ENCODE results near the gene KCNC4.

KCNC4 gene

DNA sequence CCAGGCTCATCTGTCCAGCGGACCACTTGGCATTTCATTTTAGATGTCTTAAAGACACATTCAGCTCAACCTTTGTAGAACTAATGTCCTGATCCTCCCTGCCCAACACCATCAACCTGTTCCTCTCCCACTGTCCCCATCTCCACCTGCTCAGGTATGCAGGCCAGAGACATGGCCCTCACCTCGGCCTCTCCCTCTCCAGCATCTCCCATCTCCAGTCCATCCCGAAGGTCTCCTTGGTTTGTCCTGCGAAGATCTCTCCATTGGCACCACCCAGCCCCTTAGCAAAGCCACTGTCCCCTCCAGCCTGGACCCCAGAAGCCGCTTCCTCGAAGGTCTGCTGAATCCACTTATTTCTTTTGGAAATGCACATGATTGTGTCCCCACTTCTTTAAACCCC is 20.9 kb upstream of the KCNC4 start:
- no peak for DNase-seq

DNA sequence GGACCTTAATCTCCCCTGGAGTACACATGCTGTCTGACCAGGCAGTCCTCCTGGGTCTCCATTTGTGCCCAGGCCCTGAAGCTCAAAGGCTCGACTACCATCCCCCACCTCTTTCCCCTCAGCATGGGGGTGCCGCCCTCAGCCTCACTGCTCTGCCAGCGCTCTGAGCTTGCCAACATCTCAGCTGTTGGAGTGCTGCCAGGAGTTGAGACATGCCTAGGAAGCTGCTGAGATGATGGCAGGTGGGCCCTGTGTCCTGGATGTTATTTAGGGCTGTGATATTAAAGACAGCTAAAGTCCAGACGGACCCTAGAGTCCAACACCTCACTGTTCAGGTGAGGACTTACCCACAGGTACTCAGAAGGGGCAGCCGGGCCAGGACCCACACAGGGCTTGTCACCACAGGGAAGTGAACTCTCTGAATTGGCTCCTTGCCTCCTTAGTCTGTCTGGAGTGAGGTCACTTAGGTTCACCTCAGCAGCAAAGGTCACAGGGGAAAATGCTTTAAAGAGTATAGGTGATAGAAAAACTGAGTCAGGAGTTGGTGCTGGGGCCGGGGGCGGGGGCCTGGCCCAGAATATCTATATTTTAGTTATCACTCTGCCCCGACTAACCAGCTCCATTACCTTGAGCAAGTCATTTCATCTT is 19.7 kb upstream of the KCNC4 start:
- no peak for DNase-seq

DNA sequence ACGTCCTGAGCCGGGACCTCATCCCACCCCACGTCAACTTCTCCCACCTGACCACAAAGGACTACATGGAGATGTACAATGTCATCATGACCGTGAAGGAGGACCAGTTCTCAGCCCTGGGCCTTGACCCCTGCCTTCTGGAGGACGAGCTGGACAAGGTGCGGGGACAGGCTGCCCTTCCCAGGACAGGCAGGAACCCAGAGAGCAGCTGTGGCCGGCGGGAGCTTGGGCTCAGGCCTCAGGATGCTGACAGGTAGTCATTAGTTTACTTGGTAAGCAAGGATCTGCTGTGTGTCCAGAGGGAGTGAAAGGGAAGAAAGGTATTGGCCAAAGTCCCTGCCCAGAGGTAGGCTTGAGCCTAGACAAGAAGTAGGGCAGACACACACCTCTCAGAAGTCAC is 17.6 kb upstream of the KCNC4 start:
- no peak for DNase-seq

DNA sequence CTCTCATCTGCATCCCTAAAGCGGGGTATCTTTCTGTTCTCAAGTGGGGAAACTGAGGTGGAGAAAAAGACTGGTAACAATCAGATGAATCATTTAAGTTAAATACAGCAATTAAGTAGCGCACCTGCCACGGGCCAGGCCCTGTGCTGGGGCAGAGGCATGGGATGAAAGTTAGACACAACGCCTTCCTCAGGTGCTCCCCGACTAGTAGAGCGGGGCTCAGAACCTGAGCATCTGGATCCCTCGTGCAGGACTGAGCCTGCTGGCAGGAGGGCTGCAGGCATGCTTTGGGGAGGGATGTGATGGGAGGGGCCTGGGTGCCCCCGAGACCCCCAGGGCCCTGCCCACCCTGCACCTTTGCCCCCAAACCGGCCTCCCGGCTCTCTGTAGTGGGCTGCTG is 14.9 kb upstream of the KCNC4 start:
- no peak for DNase-seq

DNA sequence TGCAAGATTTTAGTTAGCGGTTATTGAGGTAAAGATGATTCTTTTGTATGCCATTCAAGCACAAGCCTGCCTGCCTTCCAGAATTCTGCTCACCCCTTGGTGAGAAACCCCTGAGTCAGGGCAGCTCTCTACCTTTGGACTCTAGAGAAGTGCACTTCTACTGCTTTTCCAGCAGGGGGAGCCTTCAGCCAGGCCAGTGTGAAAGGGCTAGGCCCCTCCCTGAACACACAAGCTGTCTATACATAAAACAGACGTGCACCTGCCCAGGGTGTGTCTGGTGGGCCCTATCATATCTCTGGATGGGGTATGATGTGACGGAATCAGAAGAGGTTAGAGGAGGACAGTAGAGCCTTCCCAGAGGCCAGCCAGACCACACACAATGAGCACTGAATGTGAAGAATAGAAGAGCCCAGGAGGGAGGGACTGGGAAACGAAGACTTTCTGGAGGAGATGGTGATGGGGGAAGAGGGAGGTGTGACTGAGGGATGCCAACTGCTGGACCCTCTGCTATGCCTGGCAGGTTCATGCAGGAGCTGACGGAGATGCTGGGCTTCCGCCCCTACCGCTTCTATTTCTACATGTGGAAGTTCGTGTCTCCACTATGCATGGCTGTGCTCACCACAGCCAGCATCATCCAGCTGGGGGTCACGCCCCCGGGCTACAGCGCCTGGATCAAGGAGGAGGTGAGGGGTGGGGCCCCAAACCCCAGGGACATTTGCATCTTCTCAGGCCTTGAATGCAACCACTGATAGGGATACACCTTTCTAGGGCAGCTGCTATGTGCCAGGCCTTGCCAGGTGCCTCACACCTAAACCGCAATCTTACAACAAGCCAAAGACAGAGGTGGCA is 13.0 kb upstream of the KCNC4 start:
- DNase-seq, result peak; percentile 72

DNA sequence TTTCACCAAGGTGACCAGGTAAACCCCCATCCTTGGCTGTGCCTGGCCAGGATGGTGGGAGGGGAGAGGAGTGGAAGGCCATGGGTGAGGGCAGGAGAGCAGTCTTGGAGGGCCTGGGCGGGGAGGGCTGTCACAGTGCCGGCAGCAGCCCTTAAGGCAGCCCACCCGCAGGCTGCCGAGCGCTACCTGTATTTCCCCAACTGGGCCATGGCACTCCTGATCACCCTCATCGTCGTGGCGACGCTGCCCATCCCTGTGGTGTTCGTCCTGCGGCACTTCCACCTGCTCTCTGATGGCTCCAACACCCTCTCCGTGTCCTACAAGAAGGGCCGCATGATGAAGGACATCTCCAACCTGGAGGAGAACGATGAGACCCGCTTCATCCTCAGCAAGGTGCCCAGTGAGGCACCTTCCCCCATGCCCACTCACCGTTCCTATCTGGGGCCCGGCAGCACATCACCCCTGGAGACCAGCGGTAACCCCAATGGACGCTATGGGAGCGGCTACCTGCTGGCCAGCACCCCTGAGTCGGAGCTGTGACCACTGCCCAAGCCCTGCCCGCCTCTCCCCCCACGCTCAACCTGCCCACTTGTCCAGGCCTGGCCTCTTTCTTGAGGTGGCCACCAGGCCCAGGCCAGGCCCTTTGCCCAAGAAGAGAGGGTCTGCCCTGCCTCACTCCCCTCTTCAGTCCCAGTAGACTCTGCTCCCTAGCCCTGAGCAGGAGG is 12.0 kb upstream of the KCNC4 start:
- no peak for DNase-seq

DNA sequence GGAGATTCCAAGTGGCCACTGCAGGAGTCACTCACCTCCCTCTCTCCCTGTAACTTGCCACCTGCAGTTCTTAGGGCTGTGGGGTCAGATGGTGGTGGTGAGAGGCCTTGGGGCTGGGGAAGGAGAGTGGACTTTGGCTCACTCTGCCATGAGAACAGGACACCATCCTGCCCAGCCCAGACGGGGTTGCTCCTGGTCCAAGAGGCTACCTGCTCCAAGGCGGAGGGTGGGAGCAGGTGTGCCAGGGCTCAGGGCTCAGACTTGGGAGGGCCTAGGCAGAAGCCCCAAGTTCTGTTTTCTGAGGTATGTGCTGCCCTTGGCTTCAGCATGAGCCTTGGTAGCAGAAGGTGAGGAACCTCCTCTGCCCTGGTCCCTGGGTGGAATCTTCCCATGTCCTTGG is 11.4 kb upstream of the KCNC4 start:
- DNase-seq, result no peak

DNA sequence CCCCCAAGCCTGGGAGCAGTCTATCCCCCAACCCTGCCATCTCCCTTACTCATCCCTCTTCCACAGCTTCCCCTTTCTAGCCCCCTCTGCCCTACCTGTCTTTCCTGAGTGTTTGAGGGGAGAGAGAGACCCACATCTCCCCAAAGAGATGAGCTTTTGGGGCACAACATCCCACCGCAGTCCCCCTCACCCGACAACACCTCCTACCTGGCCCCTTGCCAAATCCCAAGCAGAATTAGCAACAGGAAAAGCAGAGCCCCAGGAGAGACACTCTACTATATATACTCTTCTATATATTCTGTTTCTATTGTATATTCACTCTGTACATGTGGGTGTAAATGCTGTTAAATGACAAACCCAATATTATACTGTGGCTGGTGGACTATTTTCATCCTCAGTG is 9.9 kb upstream of the KCNC4 start:
- no peak for DNase-seq

DNA sequence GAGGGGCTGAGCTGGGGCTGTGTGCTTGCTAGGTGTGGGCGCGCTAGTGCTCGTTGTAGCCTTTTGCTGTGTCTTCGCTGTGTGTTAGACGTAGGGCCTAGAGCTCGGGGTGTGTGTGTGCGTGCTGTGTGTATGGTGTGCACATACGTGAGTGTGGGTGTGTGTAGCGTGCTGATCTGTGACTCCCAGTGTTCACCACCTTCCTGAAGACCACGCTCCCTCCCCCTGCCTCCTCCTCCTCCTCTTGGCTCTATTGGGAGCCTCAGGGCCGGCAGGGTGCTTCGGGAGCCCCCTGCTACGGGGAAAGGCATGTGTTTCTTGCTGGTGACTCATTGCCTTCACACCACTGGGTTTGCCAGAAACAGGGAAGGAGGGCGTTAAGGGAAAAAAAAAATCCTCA is 9.4 kb upstream of the KCNC4 start:
- no peak for DNase-seq

DNA sequence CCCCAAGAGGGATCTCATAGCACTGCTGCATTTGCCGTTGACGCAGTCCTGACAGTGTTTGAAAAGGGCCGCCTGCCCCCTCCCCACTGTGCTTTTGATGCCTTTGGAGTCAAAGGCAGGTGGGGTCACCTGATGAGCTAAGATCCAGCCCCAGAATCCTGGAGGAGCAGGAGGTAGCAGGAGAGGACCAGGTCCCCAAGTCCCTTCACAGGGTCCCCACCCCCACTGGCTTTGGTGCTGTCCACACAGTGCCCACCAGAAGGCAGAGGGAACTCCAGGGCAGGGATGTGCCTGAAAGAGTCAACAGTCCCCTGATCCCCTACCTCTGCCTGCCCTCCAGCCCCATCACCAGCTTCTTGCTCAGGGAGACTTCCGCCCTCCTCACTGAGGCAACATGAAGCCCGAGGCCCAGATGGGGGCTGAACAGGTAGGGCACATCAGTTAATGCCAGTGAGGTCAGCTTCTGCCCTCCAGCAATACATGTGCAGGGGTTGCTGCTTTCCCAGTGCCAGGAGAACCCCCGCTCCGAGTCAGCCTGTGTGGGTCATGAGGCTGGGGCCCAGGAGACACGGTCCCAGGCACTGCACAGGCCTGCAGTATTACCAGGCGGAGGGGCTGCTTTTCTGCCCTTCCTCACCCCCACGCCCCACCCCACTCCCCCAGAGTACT is 8.8 kb upstream of the KCNC4 start:
- no peak for DNase-seq

DNA sequence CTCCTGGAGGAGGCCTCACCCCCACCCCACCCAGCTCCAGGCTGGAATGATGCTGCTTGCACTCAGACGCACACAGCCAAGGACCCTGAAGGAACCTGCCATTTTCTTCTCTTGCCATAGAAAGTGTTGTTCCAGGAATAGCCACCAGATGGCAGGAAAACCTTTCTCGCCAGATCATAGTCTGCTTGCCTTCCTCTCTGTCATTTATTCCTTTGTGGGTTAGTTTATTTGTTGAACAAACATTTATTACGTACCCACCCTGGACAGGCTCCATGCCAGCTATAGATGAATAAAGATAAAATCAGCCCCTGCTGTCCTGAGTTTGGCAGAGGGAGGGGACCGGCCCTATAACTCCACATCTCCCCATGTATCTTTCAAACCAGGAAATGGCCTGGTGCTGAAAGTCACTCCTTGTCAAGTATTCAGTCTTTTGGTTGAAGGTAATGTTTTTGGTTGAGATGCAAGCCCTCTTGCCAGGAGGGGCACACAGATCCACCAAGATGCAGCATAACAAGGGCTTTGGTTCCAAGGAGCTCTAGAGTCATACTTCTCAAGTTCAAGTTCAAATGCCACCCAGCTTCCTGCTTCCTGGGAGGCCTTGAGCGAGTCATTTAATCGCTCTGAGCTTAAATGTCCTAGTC is 7.0 kb upstream of the KCNC4 start:
- DNase-seq, result peak; percentile 80

DNA sequence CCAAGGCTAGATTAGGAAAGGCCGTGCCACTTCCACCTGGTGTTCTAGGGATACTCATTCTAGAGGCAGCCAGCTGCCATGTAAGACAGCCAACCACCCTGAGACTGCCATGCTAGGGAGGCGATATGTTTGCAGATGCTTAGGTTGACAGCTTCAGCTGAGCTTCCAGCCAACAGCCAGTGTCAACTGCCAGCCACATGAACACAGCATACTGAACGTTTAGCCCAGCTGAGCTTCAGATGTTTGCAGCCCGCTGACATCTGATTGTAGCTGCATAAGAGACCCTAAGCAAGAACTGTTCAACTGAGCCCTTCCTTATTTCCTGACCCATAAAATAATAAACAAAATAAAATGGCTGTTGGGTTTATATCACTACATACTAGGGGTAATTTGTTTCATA is 5.0 kb upstream of the KCNC4 start:
- no peak for DNase-seq

DNA sequence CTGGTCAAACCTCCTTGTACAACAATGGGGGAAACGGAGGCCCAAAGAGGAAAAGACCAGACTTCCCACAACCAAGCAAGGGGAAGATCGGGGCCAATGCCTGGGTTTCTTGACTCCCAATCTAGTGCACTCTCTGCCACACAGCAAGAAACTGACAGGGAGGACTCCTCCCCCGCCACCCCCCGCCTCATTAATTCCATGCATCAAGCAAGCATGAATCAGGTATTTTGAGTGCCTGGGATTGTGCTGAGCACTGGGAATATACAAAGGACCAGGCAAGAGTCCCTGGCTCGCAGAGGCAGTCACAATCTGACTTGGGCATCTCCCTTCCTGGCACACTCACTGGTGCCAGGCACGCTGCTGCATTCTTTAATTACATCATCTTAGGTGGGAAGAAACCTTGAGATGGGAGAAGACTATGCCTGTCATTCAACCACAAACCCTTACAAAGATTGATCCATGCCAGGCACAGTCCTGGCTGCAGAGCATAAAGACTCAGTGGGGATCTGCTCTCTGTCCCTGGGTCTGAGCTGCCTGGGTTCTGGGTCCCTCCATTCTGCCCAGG is 4.4 kb upstream of the KCNC4 start:
- no peak for DNase-seq

DNA sequence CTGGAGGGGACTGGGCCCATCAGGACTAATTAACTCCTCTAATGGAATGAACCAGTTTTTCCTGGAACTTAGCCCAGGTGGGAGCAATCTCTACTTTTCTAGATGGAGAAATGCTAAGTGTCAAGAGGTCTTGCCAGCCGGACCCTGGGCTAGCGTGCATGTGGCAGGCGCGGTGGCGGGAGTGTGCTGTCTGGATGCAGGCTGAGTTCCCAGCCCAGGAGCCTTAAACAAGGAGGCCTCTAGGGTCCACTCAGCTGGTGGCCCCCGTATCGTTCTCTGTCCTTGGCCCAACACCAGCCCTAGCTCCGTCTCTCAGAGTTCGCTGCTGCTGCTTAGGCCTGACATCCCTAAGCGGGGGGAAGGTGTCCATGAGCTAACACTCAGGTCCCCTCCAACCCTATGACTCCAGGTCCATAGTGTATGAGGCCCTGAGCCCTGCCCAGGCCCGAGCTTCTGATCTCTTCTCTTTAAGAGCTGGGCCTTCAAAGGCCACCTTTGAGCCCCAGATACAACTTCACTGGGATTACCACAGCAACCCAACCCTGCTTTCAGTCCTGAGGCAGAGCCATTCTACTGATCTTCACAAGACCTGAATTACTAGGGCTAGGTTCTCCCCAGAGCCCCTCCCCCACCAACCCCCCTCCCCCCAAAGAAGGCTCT is 3.7 kb upstream of the KCNC4 start:
- DNase-seq, result no peak

DNA sequence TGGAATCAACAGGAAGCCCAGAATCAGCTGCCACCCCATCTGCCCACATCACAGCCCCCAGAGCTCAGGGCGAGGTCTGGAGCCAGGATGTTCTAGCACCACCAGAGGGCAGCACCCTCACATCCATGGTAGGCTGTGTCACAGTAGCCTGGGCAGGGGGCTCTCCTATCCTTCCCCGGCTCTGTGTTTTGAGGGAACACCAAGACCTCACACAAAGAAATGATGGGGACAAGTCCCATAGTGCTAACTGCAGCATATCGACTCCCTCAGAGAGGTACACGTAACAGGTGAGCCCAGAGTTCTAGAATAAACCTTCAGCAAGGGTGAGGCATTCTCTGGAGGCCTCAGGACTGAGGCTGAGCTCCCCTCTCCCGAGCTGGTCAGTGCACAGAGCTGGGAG is 2.3 kb upstream of the KCNC4 start:
- DNase-seq, result peak; percentile 75

DNA sequence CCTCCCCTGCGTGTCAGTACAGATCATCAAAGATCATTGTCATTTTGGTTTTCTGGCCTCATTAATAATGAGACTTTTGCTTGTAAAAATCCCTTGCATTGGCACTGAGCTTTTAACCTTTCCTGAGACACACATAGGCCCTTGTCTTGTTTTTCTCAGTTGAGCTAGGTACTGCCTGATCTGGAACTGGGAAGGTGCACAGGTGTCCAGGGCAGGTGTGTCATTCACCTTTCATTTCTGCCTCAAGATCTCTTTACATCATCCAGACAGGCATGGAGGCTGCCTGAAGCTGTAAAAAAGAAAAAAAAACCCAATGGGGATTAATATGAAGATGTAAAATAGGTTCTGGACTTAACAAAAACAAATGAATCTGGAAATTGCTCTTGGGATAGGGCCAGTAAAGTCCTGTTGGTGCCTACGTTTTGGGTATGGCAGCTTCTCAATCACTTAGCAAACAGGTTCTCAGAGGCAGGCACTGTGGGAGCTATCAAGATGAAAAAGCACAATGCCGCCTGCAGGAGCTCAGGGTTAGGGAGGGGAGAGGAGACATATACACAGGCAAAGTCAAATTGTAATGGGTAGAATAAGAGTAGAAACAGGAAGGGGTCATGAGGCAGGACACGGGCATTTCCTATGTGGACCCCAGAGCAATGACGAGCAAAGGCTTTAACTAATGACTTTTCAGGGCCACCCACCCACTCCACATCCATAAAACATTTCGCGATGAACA is 1.0 kb upstream of the KCNC4 start:
- no peak for DNase-seq

DNA sequence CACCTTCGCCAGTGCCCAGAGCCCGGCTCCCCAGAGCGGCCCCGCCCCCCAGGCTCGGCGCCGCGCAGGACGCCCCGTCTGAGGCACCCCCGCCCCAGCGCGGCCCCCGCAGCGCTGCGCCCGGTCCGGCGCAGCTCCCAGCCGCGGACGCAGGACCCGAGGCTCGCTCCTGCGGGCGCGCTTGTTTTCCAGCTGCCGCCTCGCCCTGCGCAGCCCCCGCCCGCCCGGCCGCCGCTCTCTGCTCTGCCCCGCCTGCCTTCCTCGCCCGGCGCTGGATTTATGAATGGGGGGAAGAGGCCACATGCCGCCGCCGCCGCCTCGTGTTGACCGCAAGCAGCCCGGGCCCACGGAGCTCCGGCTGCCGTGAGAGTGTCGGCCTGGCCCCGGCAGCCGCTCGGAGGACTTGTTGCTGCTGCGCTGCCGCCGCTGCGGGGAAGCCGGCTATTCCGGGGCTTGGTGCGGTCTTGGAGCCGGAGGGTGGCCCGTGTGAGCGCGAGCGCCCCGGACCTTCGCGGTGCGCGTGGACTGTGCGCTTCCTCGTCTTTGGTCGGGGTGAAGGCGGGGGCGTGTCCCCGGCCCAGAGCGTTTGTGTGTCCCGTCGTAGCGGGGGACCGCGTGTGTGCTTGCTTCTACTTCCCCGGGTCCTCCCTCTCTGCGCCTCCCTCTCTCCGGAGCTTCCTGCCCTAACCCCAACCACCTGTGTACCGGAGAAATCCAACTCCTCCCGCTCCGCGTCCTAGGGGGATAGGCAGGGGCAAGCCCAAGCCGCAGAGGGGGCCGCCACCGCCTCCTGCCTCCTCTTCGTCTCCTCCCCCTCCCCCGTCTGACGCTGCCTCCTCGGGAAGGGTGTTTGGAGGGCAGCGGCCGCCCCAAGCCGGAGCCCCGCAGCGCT is 736 bp downstream of the KCNC4 start:
- DNase-seq, result peak; percentile 61

DNA sequence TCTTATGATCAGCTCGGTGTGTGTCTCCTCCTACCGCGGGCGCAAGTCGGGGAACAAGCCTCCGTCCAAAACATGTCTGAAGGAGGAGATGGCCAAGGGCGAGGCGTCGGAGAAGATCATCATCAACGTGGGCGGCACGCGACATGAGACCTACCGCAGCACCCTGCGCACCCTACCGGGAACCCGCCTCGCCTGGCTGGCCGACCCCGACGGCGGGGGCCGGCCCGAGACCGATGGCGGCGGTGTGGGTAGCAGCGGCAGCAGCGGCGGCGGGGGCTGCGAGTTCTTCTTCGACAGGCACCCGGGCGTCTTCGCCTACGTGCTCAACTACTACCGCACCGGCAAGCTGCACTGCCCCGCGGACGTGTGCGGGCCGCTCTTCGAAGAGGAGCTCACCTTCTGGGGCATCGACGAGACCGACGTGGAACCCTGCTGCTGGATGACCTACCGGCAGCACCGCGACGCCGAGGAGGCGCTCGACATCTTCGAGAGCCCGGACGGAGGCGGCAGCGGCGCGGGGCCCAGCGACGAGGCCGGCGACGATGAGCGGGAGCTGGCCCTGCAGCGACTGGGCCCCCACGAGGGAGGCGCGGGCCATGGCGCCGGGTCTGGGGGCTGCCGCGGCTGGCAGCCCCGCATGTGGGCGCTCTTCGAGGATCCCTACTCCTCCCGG is 1.5 kb downstream of the KCNC4 start:
- DNase-seq, result no peak

Measured in activated CD4-positive, alpha-beta T cell treated with anti-CD3 and anti-CD28 coated beads, Interleukin-2, amount 50 U/mL, for 16 hours (primary cell).